ENCODE measurements around the gene SYT7. TPM values are rescaled to one million over a fixed set of nuclear protein-coding genes. Genes with fewer than 3 reads are reported as not detected.
A peak's percentile ranks its signal among the peaks of the same experiment; 100 is the strongest.

The SYT7 gene
- polyA plus RNA-seq, 1 experiment, result 0.04 TPM

DNA sequence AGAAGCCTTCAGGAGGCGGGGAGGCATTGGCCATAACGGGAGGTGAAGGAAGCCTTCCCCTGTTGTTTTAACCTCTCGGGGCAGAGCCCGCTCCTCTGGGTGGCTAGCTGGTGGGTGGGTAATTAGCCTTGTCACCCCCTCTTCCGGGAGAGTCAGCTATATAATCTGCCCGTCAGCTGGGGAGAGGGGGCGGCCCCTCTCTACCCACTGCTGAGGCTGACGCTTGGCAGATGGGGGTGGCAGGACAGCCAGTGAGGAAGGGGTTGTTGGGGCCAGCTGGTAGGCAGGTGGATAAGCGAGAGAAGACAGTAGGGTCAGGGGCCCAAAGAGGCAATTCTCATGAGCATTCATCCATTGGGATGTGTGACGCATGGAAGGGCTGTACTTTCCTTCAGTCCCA lies 33.0 kb upstream of the SYT7 start:
- H3K36me3 ChIP-seq (ENCODE audit: control insufficient read depth, insufficient read depth, low read length), result no peaks in the 10 kb centered on the region
- TF ChIP-seq, protein P1, sequence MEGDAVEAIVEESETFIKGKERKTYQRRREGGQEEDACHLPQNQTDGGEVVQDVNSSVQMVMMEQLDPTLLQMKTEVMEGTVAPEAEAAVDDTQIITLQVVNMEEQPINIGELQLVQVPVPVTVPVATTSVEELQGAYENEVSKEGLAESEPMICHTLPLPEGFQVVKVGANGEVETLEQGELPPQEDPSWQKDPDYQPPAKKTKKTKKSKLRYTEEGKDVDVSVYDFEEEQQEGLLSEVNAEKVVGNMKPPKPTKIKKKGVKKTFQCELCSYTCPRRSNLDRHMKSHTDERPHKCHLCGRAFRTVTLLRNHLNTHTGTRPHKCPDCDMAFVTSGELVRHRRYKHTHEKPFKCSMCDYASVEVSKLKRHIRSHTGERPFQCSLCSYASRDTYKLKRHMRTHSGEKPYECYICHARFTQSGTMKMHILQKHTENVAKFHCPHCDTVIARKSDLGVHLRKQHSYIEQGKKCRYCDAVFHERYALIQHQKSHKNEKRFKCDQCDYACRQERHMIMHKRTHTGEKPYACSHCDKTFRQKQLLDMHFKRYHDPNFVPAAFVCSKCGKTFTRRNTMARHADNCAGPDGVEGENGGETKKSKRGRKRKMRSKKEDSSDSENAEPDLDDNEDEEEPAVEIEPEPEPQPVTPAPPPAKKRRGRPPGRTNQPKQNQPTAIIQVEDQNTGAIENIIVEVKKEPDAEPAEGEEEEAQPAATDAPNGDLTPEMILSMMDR (IDR thresholded peaks at IDR 0.05; ENCODE audit: insufficient read depth, low read depth, low read length), result no peak
- no peak overlapping the region for H3K4me3 ChIP-seq (ENCODE audit: low read depth, low read length)
- DNase-seq (ENCODE audit: low read depth), result no peak
- H3K27me3 ChIP-seq (ENCODE audit: control insufficient read depth, insufficient read depth, low read length), result peaks cover 13% of the 10 kb centered on the region
- ChIA-PET POLR2A (no interaction called here), CTCF (interaction anchor here (0.8 to 2.4 kb wide), 6 partner anchors 9 to 178 kb away, joined by 3 to 8 read pairs (median 4); no protein-coding TSS in a partner anchor)

DNA sequence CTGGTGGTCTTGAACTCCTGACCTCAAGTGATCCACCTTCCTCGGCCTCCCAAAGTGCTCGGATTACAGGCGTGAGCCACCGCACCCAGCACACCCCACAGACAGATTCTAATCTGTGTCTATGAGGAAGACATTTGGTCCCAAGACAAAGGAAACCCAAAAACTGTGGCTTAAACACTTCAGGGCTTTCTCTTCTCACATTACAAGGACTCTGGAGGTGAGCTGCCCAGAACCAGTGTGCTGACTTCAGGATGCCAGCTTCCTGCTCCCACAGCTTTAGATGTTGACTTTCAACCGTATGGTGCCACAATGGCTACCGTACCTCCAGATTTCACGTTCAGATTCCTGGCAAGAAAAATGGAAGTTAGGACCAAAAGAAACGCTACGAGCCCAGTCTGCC lies 32.2 kb upstream of the SYT7 start:
- Histone ChIP-seq H3K4me3 (ENCODE audit: low read depth, low read length) (no peak overlapping the region), H3K36me3 (ENCODE audit: control insufficient read depth, insufficient read depth, low read length) (no peaks in the 10 kb centered on the region), H3K27me3 (ENCODE audit: control insufficient read depth, insufficient read depth, low read length) (peaks cover 11% of the 10 kb centered on the region)
- ChIA-PET CTCF (interaction anchor here (1.3 to 2.4 kb wide), 4 partner anchors 15 to 167 kb away, joined by 3 to 8 read pairs (median 4); no protein-coding TSS in a partner anchor), POLR2A (interaction anchor here (0.7 kb wide), 1 partner anchor 13 kb away, joined by 3 read pairs; no protein-coding TSS in a partner anchor)
- DNase-seq (ENCODE audit: low read depth), result no peak
- TF ChIP-seq, protein P1 (IDR thresholded peaks at IDR 0.05; ENCODE audit: insufficient read depth, low read depth, low read length), result no peak

- H3K36me3 ChIP-seq (ENCODE audit: control insufficient read depth, insufficient read depth, low read length), result no peaks in the 10 kb centered on the region
- TF ChIP-seq, protein P1 (IDR thresholded peaks at IDR 0.05; ENCODE audit: insufficient read depth, low read depth, low read length), result no peak
- no peak overlapping the region for H3K4me3 ChIP-seq (ENCODE audit: low read depth, low read length)
- CTCF ChIA-PET, result no interaction called here
- H3K27me3 ChIP-seq (ENCODE audit: control insufficient read depth, insufficient read depth, low read length), result peaks cover 11% of the 10 kb centered on the region
- DNase-seq (ENCODE audit: low read depth), result no peak
- POLR2A ChIA-PET, result no interaction called here
These were observed 30.4 kb upstream of the SYT7 start for GRCh38 chr11:61611309-61611708.

DNA sequence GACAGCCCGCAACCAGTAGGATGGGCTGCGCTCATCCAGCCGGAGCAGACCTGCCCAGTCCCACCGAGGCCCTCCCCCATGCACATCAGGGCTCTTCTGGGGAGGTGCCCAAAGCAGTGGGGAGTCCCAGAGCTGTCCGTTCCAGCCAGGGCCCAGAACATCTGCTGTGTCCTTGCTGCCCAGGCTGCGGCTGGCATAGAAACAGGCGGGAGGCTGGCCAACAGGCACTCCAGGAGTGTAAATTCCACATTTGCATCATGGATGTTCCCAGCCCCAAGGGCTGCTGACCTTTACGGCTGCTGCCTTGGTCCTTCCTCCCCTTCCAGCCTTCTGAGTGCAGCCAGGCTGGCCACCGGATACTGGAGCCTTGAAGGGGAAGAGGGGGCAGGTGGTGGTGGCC lies 30.0 kb upstream of the SYT7 start:
- ChIA-PET POLR2A (no interaction called here), CTCF (no interaction called here)
- Histone ChIP-seq H3K36me3 (ENCODE audit: control insufficient read depth, insufficient read depth, low read length) (no peaks in the 10 kb centered on the region), H3K4me3 (ENCODE audit: low read depth, low read length) (no peak overlapping the region), H3K27me3 (ENCODE audit: control insufficient read depth, insufficient read depth, low read length) (peaks cover 14% of the 10 kb centered on the region)
- DNase-seq (ENCODE audit: low read depth), result no peak
- TF ChIP-seq, protein P1 (IDR thresholded peaks at IDR 0.05; ENCODE audit: insufficient read depth, low read depth, low read length), result no peak

- ChIA-PET CTCF (no interaction called here), POLR2A (no interaction called here)
- H3K4me3 ChIP-seq (ENCODE audit: low read depth, low read length), result no peak overlapping the region
- H3K27me3 ChIP-seq (ENCODE audit: control insufficient read depth, insufficient read depth, low read length), result peaks cover 15% of the 10 kb centered on the region
- TF ChIP-seq, protein P1 (IDR thresholded peaks at IDR 0.05; ENCODE audit: insufficient read depth, low read depth, low read length), result 0 out of 2 replicates have a peak, but pooled peaks have one; percentile 5
- H3K36me3 ChIP-seq (ENCODE audit: control insufficient read depth, insufficient read depth, low read length), result no peaks in the 10 kb centered on the region
- DNase-seq (ENCODE audit: low read depth), result no peak
These were observed 29.1 kb upstream of the SYT7 start for GRCh38 chr11:61609980-61610366.

Data from BJ (cell line).